ENCODE results near the gene LRP4. TPM values are rescaled to one million over a fixed set of nuclear protein-coding genes. Genes with fewer than 3 reads are reported as not detected.
A peak's percentile ranks its signal among the peaks of the same experiment; 100 is the strongest.

The LRP4 gene
- total and polyA plus RNA-seq, 2 of the 13 experiments (the other 11 are each of a cell fraction or from before 2014, with no cell fraction given), result 4.7 to 13.3 TPM

- TF ChIP-seq ZNF558 (CRISPR knock-in tag; IDR thresholded peaks at IDR 0.05; ENCODE audit: borderline replicate concordance), result peak; percentile 73; the same call in 1 of the 2 replicates
- peak; percentile 63; the same call in 1 of the 2 replicates for TF ChIP-seq THAP9 (CRISPR knock-in tag; IDR thresholded peaks at IDR 0.05; ENCODE audit: borderline replicate concordance)
- no peak for TF ChIP-seq ATF5 (CRISPR knock-in tag; IDR thresholded peaks at IDR 0.05; ENCODE audit: low read depth)
- no peak for TF ChIP-seq ZNF552 (CRISPR knock-in tag; IDR thresholded peaks at IDR 0.05; ENCODE audit: borderline replicate concordance)
- TF ChIP-seq SP5 (CRISPR knock-in tag; IDR thresholded peaks at IDR 0.05; ENCODE audit: borderline replicate concordance, low read depth), result peak; percentile 52; the same call in 1 of the 2 replicates
- no peak for TF ChIP-seq ZNF737 (CRISPR knock-in tag; IDR thresholded peaks at IDR 0.05; ENCODE audit: borderline replicate concordance)
- TF ChIP-seq ZNF83 (CRISPR knock-in tag; IDR thresholded peaks at IDR 0.05; ENCODE audit: borderline replicate concordance), result 0 out of 2 replicates have a peak, but pooled peaks have one; percentile 47
- TF ChIP-seq NFIB (CRISPR knock-in tag; IDR thresholded peaks at IDR 0.05; ENCODE audit: borderline replicate concordance), result no peak
- no peak for TF ChIP-seq RBAK (CRISPR knock-in tag; IDR thresholded peaks at IDR 0.05)
- TF ChIP-seq DR1 (CRISPR knock-in tag; IDR thresholded peaks at IDR 0.05), result peak; percentile 87
- TF ChIP-seq KLF15 (CRISPR knock-in tag; IDR thresholded peaks at IDR 0.05; ENCODE audit: borderline replicate concordance), result 0 out of 2 replicates have a peak, but pooled peaks have one; percentile 44
- no peak for TF ChIP-seq ZNF530 (CRISPR knock-in tag; IDR thresholded peaks at IDR 0.05; ENCODE audit: low read depth)
- no peak for TF ChIP-seq TBX3 (IDR thresholded peaks at IDR 0.05; ENCODE audit: borderline replicate concordance)
- TF ChIP-seq ZNF703 (CRISPR knock-in tag; IDR thresholded peaks at IDR 0.05; ENCODE audit: borderline replicate concordance), result no peak
- no peak for TF ChIP-seq KDM3A (CRISPR knock-in tag; IDR thresholded peaks at IDR 0.05; ENCODE audit: low read depth)
- no peak for TF ChIP-seq CCAR2 (optimal IDR thresholded peaks at IDR 0.05; ENCODE audit: low read depth, low read length)
- TF ChIP-seq KMT2B (CRISPR knock-in tag; IDR thresholded peaks at IDR 0.05), result peak; percentile 94
- no peak for TF ChIP-seq TGIF2 (CRISPR knock-in tag; IDR thresholded peaks at IDR 0.05)
- TF ChIP-seq ATRX (CRISPR knock-in tag; IDR thresholded peaks at IDR 0.05; ENCODE audit: borderline replicate concordance), result no peak
These were observed 72.4 kb downstream of the LRP4 start, which contains the start of gene CKAP5 (continued) for GRCh38 chr11:46845740-46846509.

All from HepG2 (cell line).